T follicular helper cell (primary cell): ENCODE measurements around the gene WDR3.
"Not testable (repeated sequence)": the region's sequence is repeated elsewhere in the genome, so short reads cannot be mapped to it uniquely, and the experiment has no call there.

Experiments
- DNase-seq: peaks from one replicate; pipeline ENCODE4 v3.0.0-alpha.2; 2020; ENCODE audit warnings: low read depth
- total RNA-seq, 2 experiments: gene quantifications; one replicate each; lab custom pipeline; 2026; lab: John Stamatoyannopoulos, UW

The WDR3 gene
- 91.2 to 281 reads per million in 2 experiments for total RNA-seq

DNA sequence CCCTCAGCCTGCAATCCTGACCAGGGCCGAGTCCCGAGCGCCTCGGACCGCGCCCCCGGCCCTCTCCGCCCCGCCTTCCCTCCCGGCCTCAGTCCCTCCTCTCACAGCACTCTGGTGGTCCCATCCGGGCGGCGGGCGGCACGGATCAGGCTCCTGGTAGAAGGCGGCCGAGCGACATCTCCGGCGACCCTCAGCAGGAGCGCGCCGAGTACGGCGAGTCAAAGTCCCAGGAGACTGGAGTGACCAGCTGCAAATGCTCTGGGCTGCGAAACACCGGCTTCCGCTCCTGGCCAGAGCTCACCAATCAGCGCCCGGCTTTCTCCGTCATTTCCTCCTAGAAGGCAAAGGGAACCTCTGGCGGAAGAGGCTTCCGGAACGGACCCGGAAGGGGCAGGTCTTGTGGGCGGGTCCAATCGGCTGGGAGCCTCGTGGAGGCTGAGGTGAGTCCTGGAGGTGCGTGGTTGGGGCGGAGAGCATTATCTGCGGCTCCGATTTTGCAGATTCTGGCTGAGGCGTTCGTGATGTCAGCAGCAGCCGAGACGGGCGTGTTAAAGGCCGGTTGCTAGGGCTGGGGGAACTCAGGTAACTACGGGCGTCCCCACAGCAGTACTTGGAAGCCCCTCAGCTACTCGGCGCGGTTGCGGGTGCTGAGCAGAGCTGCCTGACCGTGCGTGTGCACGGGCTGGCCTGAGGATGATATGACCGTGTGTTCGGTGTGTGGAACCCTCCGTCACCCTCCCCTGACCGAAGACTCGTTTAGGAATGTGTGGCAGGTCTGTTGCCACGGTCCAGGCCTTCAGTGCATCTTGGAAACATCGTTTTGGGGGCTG lies at the start of gene WDR3, which contains the start of gene GDAP2:
Gene WDR3, plus strand, starts transcription at position 397 of the 830 bp plus-strand sequence. CDS start 3,581 bp downstream, outside the sequence.
Gene GDAP2, minus strand, starts transcription at position 279 of the 830 bp plus-strand sequence. CDS start 9,264 bp downstream, outside the sequence.
- peak; percentile 93 for DNase-seq

DNA sequence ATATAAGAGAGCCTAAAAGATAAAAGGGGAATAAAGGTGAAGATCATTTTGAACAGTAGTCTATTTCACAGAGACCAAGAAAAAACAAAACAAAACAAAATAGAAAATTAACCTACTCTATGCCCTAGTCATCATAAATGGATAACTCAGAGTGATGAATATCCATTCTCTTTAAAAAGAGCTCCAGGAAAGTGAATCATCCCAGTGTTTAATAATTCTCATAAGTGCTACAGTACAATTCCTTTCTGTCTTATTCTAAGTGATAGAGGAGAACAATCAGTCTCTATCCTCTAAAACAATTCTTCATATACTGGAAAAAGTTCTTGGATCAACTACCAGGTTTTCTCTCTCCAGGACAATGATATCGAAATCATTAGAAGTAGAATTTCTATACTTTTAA lies 45.9 kb upstream of the WDR3 start:
- no peak for DNase-seq

DNA sequence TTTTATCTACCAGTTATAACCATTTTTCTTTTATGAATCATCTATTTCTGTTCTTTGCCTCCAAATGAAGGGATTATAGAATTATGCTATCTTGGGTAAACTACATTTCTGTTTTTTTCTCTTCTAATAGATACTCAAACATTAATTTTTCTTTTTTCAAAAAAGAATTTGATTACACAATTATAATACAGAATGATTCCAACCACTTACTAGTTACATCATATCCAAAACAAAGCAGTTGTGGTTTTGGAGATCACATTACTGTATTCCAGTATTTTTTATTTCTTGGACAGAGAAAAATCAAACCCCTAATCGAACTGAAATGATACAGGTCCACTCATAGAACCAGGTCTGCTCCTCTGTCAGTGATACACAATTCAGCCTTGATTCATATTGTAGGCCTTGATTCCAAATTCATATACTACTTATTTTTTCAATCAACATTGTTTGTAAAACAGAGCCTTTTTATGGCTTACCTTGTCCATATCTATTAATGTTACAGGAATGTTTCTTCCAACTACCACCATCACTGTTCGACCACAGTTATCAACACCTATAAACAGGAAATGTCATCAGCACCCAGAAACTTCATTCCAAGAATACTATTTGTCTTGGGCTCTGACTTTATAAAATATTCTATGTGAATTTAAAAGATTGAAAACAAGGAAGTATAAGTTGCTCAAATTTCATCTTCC lies 43.3 kb upstream of the WDR3 start:
- no peak for DNase-seq

DNA sequence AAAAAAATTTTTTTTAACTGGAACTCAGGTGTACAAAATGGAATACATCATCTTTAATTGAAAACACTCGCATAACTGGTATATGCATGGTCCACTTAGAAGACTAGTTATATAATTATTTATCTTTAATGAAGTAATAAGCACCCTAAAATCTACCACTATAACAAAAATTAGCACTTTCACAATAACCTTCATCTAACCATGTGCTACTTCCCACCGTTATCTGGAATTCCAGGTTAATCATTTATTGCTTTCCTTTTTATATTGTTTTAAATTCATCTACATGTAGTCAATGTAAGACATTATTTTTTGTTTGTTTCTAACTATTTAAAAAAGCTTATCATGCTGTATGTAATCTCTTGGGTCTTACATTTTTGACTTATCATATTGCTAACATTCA lies 39.1 kb upstream of the WDR3 start:
- DNase-seq: no peak

DNA sequence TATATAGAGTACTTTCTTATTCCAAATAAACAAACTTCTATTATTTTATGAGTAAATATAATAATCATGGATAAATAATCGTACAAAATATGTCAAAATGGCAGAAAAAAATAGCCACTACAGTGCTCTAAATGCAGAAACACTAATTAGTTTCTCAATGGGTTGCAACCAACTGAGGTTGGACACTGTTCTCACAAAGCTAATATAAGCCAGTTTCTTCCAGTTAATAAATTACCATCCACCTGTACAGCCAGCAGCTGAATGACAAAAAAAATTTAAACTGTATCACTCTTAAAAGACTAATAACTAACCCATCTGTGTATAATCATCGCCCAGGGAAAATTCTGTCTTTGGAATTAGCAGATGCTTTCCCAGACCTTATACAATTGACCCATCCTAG lies 37.0 kb upstream of the WDR3 start:
- no peak for DNase-seq

DNA sequence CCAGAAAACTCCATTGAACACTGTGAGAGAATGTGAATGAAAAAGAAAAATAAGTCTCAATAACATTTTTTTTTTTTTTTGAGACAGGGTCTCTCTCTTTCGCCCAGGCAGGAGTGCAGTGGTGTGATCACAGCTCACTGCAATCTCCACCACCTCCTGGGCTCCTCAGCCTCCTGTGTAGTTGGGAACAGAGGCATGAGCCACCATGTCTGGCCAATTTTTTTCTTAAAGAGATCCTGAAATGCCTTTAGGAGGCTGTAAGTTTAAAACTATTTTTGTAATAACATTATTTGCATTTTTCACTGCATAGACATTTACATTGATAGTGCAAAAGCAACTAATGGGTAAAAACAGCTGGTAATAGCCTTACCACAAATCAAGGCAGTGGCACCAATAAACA lies 35.5 kb upstream of the WDR3 start:
- DNase-seq: no peak

DNA sequence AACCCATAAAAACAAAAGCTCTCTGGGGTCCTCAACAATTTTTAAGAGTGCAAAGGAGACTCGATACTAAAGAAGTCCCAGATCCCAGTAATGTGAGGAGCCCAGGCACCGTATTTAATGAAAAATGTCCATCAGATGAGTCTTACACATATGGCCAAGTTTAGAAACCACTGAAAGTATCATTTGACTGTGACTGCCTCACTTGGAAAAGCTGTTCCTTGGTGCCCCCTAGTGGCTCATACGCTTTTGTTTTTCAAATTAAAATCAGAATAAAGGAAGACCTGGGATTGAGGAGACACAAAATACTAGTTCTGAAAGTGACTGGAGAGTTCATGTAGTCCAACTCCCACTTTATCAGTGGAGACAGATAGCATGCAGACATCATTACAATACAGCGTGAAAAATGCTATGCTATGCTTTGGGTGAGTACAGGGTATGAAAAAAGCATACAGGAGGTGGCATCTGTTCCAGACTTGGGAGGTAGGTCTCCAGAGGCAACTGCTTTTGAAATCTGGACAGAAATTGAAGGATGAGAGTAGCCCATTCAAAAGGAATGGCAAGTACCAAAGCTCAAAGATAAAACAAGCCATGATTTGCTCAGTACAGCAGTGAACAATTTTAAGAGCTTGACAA lies 33.9 kb upstream of the WDR3 start:
- DNase-seq: peak; percentile 36

DNA sequence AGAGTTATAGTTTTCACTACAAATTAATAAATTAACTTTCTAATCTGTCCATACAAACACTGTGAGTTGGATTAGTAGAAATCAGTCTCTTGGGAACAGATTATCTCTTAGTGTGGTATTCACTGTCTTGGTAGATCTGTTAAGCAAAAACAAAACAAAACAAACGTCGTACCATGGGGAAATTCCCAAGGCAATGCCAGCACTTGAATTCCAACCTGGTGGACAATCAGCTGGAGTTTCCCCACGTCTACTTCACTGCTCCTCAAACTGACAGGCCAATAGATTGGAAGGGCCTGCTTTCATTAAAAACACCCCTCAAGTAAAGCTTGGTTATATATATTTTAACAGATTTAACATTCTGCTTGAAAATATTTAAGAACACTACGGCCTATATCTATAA lies 32.0 kb upstream of the WDR3 start:
- no peak for DNase-seq

DNA sequence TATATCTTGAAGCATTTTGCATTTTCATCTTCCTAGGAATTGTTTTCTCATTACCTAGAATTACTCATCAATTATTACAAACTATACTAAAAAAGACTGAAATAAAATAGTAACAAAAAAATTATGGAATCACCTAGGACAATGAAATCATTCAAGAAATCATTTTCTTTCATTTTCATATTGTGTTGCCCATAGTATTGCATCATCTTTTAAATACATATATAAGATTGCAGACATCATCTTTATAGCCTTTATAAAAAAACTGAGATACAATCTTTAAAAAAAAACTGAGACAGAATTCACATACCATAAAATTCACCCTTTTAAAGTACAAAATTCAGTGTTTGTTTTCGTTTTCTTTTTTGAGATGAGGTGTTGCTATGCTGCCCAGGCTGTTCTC lies 29.7 kb upstream of the WDR3 start:
- no peak for DNase-seq

DNA sequence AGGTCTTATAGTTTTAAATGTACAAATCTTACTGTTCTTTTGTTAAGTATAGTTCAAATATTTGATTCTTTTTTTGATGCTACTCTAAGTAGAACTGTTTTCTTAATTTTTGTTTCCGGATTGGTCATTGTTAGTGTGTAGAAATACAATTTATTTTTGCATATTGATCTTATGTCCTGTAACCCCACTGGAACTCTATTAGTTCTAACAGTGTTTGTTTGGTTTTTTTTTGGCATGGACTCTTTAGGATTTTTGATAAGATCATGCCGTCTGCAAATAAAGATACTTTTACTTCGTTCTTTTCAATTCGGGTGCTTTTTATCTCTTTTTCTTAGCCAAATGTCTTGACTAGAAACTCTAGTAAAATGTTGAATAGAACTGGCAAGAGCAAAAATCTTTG lies 26.6 kb upstream of the WDR3 start:
- no peak for DNase-seq

DNA sequence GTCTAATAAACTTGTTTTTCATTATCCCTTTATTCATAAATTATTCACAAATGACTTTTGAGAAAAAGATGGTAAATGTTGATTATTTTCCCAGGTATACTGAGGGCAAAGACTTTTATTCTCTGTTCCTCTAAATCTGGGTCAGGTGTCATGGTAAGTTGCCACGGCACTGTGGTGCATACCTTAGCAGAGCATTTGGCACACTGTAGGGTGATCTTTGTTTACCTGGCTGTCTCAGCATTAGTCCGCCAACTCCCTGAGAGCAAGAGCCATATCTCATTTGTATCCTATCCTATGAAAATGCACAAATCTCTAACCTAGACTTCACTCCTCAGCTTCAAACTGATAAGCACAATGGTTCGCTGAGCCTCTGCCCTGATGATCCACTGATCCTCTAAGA lies 25.1 kb upstream of the WDR3 start:
- no peak for DNase-seq

DNA sequence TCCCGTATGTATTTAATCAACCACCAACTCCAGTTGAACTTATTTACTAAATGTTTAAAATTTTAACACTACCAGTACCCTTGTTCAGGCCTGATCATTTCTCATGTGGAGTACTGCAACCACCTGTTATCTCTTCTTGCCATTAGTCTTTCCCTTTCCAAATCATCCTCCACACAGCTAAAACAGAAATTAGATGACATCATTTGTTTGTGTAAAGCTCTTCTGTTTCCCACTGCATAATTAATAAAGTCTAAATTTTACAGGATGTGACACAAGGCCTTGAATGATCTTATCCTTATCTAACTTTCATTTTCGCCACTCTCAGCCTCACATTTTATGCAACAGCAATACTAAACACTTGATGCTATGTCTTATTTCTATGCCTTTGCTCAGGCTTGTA lies 24.5 kb upstream of the WDR3 start:
- DNase-seq: no peak

DNA sequence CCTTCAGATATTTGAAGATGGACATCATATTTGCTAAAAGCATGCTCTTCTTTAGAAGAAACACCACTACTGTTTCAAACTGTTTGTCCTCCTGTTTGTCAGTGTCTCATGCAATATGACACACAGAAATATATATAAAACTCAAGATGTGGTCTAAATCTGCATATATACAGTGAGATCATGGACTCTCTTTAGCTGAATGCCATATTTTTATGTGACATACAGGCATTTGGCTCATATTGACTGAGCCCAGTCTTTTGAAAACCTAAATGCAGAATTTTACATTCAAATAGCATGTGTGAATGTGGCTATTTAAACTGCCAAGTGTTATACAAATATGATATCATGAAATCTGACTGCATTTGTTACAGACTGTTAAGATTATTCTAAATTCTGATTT lies 18.5 kb upstream of the WDR3 start:
- no peak for DNase-seq

DNA sequence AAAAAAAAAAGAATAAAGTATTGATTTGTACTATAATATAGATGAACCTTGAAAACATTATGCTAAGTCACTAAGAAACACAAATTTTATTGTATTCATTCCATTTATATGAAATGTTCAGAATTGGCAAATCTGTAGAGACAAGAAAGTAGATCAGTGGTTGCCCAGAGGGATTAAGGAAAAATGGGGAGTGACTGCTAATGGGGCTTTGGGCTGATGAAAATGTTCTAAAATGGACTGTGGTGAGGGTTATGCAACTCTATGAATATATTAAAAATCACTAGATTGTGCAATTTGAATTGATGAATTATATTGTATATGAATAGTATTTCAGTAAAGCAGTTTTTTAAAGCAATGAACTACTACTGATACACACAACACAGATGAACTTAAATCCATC lies 10.2 kb upstream of the WDR3 start:
- DNase-seq: no peak

DNA sequence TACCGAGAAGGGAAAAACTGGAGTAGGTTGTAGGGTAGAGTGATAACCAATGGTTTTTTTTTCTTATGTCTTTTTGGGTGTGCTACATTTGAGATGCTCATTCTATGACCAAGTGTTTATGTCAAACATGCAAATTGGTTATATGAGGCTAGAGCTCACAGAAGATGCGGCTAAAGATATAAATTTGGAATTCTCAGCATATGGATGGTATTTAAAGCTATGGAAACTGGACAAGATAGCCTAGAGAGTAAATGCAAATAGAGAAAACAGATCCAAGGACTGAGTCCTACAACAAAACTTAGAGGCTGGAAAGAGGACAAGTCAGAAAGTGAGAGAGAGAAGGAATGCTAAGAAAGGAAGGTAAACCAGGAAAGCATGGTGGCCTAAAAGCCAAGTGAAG lies 7.5 kb upstream of the WDR3 start:
- DNase-seq: no peak

DNA sequence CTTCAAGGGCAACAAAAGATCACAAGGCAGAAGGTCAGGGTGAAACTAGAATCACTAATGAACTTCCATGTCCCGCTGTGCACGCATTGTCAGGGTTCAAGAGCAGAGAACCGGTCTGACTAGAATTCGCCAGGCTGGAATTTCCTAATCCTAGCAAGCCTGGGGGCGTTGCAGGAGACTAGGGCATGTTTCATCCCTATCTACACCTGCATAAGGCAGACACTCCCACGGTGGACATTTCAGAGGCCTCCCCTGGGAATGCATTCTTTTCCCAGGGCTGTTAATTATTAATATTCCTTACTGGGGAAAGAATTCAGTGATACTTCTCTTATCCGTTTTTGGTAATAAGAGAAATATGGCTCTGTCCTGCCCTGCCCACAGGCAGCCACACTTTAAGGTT lies 6.8 kb upstream of the WDR3 start:
- DNase-seq: not testable (repeated sequence)

DNA sequence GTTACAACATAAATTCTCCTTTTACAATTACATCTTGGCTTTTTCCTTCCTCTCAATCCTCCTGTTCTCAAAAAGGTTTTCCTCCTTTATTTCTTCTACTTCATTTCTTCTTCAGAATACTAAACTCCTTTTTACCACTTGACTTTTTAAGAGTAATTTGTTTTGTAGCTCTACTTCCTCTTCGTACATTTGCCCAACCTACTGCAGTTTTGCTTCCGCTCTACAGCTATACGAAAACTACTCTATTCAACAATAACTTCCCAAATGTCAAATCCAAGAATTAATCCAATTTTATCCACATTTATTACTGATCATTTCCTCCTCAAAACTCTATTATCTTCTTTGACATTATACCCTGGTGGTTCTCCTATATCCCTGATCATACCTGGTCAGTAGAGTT lies 3.6 kb upstream of the WDR3 start:
- DNase-seq: no peak

DNA sequence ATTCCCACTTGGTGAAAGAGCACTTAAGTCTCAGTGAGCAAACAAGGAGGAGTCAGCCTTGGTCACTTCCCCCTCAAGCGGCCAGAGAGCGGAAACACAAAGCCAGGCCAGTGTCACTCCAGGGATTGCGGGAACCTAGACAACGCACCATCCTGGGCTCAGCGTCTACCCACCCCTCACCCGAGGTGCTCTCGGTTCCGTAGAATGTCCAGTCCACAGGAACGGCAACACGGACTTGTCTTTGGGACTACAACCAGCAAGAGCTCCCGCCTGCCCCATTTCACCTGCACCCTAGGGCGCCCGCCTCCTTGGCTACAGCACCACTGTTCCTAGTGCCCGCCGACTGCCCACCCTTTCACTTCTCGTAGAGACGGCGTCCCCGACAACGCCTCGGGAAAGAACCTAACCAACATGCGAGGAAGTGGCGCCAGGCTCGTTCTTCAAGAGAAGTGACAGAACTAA lies 627 bp upstream of the WDR3 start:
- peak; percentile 29 for DNase-seq

DNA sequence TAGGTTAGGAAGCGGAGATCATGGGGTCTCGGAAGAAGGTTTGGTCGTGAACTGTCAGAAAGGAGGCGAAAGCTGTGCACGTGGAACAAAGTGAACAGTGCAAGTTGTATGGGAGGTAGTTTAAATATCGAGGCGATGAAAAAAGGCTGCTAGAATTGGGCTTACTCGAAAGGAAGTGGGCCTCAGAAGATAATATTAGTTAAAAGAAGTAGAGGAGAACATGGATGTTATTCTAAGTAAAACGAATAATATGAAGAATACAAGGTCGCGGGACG lies 571 bp downstream of the WDR3 start:
- DNase-seq: no peak

DNA sequence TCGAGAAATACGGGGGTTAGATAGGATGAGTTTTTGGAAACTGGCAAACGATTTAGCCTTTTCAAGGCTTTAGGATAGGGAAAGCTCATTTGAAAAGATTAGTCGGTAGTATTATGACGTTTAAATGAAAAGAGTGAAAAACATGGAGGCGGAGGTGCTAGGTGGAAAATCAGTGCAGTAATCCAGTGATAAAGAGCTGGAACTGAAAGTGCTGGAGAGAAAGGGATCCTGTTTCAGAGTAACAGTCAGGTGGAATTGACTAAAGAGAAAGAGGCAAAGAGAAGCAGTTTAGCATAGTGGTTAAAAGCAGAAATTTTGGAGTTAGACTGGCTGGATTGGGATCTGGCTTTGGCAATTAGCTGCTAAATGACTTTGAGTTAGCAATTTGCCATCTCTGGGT lies 945 bp downstream of the WDR3 start:
- no peak for DNase-seq

DNA sequence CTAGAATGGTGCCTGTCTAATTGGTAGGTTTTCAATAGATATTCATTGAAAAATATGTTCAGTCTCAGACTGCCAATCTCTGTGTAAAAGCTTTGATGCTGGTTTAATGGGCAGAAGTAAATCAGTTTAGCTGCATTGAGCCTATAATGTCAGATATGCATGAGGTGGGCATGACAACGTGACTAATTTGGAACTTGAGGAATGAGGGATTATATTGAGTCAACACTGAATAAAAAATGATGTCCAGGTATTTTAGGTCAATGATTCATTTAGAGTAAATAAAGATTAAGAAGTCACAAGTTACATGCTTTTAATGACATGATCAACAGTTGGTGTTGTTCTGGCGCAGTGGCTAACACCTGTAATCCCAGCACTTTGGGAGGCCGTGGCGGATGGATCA lies 3.0 kb downstream of the WDR3 start:
- no peak for DNase-seq

DNA sequence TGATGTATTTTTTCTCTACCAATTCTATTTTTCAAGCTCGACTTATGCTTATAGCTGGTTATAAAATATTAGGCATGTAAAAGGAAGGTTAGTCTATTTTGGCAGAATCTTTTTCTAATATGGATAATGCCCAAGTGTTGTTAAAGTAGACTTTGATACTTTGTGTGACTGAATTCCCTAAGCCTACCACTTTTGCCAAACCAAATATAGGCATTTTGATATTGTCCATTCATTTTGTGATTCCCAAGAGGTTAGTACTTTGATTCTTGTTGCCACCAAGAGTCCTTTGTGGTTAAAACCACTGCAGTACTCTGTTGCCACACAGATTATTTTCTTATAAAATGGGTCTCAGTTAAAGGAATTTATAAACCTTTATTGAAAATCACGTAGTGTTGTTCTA lies 4.2 kb downstream of the WDR3 start:
- no peak for DNase-seq

DNA sequence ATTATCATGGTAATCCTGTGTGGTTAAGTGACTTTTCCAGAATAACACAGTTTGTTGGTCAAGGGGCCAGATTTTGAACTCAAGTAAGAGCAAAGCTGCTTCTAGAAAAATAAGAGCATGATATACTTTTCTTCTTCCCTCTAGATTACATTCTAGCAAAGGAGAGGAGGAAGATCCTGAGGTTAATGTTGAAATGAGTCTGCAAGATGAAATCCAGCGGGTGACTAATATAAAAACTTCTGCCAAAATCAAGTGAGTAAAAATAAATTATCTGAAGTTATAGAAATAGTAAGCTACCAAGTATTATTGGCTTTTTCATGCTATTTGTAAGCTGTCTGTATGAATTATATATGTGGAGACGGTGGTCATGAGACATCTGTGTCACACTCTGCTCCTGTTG lies 12.8 kb downstream of the WDR3 start:
- no peak for DNase-seq
